Measurements from ENCODE around the gene PIK3C3.

GRCh38 chr18:42087235-42087634 is 132.2 kb downstream of the PIK3C3 start:
- no peak for TF ChIP-seq ZNF639 (tag by site-specific recombination; IDR thresholded peaks at IDR 0.05)
- no peak for TF ChIP-seq ZNF214 (tag by site-specific recombination; IDR thresholded peaks at IDR 0.05; ENCODE audit: borderline replicate concordance)
- no peak for TF ChIP-seq ZBTB49 (tag by site-specific recombination; IDR thresholded peaks at IDR 0.05; ENCODE audit: low read depth)
- TF ChIP-seq ZNF132 (tag by site-specific recombination; IDR thresholded peaks at IDR 0.05; ENCODE audit: borderline replicate concordance), result no peak
- no peak for TF ChIP-seq CTCF (tag by site-specific recombination; IDR thresholded peaks at IDR 0.05)
- no peak for TF ChIP-seq ZNF140 (tag by site-specific recombination; IDR thresholded peaks at IDR 0.05)
- no peak for TF ChIP-seq ZNF449 (tag by site-specific recombination; IDR thresholded peaks at IDR 0.05)
- no peak for TF ChIP-seq ZNF174 (tag by site-specific recombination; IDR thresholded peaks at IDR 0.05)
- TF ChIP-seq ZNF660 (tag by site-specific recombination; IDR thresholded peaks at IDR 0.05), result no peak
- TF ChIP-seq TCF7L2 (IDR thresholded peaks at IDR 0.05; ENCODE audit: borderline replicate concordance, low read depth, low read length), result no peak
- TF ChIP-seq ZNF623 (tag by site-specific recombination; IDR thresholded peaks at IDR 0.05), result no peak
